Endodermal cell (in vitro differentiated cells): Measurements from ENCODE around the gene HOXA4. TPM values are rescaled to one million over a fixed set of nuclear protein-coding genes. Genes with fewer than 3 reads are reported as not detected.

ENCODE experiments used
- DNase-seq: peaks from one replicate; pipeline ENCODE4 v3.0.0-alpha.2; 2017
- H3K27ac ChIP-seq: 2 replicates; pipeline ENCODE4 v1.5.1; 2013; ENCODE audit warnings: mild to moderate bottlenecking, low read depth, low read length, moderate library complexity
- H3K27me3 ChIP-seq: 2 replicates; pipeline ENCODE4 v1.6.1; 2013; ENCODE audit warnings: mild to moderate bottlenecking, low read length, moderate library complexity; ENCODE audit not compliant: insufficient read depth, control insufficient read depth, poor library complexity, severe bottlenecking
- H3K36me3 ChIP-seq: 2 replicates; pipeline ENCODE4 v1.7.0; 2013; ENCODE audit warnings: mild to moderate bottlenecking, low read length, moderate library complexity; ENCODE audit not compliant: control insufficient read depth, insufficient read depth
- H3K4me1 ChIP-seq: one replicate; pipeline ENCODE4 v1.7.0; 2013; ENCODE audit warnings: low read length; ENCODE audit not compliant: control insufficient read depth, insufficient read depth
- H3K4me3 ChIP-seq: 2 replicates; pipeline ENCODE4 v1.5.1; 2013; ENCODE audit warnings: mild to moderate bottlenecking, low read length, moderate library complexity
- H3K9ac ChIP-seq: 2 replicates; pipeline ENCODE4 v1.6.1; 2013; ENCODE audit warnings: mild to moderate bottlenecking, low read length, moderate library complexity; ENCODE audit not compliant: poor library complexity, severe bottlenecking; ENCODE audit errors: extremely low read depth
- H3K9me3 ChIP-seq: 2 replicates; pipeline ENCODE4 v1.6.1; 2013; ENCODE audit warnings: mild to moderate bottlenecking, low read length, moderate library complexity; ENCODE audit not compliant: control insufficient read depth
- H3K27ac Mint-ChIP-seq: 2 replicates; pipeline ENCODE4 v1.8.0; 2020; ENCODE audit warnings: mixed read lengths
- H3K27me3 Mint-ChIP-seq: 2 replicates; pipeline ENCODE4 v1.8.0; 2021; ENCODE audit warnings: mild to moderate bottlenecking, mixed read lengths; ENCODE audit not compliant: insufficient read depth
- H3K36me3 Mint-ChIP-seq: 2 replicates; pipeline ENCODE4 v1.8.0; 2020; ENCODE audit warnings: low read depth, mixed read lengths
- H3K4me1 Mint-ChIP-seq: 2 replicates; pipeline ENCODE4 v1.8.0; 2020; ENCODE audit warnings: mixed read lengths
- H3K4me3 Mint-ChIP-seq: 2 replicates; pipeline ENCODE4 v1.8.0; 2020; ENCODE audit warnings: mild to moderate bottlenecking, moderate library complexity, mixed read lengths
- H3K9me3 Mint-ChIP-seq: 2 replicates; pipeline ENCODE4 v1.8.0; 2020; ENCODE audit warnings: mild to moderate bottlenecking, mixed read lengths
- CTCF ChIP-seq: fragments of 200-600 bp; sonication (generic); conservative IDR thresholded peaks from 2 replicates; pipeline ENCODE4 v1.5.0; 2021; ENCODE audit warnings: antibody characterized with exemption, mild to moderate bottlenecking
- WGBS, 2 experiments: methylation state at CpG; one replicate each; pipeline versions ENCODE4 v1.1.5 to v1.1.7; 2013; ENCODE audit warnings: missing lambda C conversion rate in 2 of 2, mixed read lengths in 1 of 2; ENCODE audit not compliant: insufficient coverage in 1 of 2, insufficient read length in 1 of 2; 5-methylcytosine and 5-hydroxymethylcytosine counted together
- total RNA-seq, 2 donors: library from RNA; stranded (reverse); fragmentation: NEBNext Ultra II Directional in 1 of 2; extraction: Animal tissue kit (Norgen Biotek cat#: 25700) in 1 of 2; gene quantifications; 2 replicates in 1 of 2; 3 replicates in 1 of 2; pipeline ENCODE4 v1.2.1, GENCODE V29; 2021

HOXA4 gene
- total RNA-seq, 2 donors from 2014 or later, result not detected

DNA sequence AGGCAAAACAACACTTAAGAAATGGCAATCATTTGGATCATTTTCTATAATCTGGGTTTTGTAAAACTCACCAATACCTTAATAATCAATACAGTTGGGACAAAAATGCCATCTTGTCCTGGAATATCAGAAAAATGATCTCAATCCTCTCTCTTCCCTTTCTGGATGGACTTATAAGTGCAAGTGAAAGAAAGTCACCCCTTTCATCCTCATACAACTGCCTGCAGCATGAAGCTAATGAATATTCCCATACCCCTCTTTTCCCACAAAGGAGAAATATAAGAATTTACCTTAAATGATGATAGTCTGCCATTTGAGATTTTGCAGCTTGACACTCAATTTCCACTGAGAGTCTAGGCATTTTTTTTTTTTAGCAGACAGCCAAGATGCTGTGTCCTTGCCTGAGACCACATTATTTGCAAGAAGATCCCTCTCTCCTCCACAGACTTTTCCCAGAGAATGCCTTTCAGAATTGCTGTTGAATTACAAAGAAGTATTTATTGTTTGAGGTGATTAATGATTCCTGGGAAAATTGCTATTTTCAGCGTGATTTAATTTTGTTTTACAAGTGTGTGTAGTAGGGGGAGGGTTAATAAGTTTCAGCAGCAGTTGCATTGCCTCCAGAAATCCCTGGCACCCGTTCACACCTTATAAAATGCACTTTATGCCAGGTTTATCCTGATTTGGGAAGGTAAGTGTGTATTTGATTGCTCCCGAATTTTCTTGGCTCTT is 3.8 kb downstream of the HOXA4 start:
- no peaks in the 10 kb centered on the region for H3K4me1 ChIP-seq
- Mint-ChIP-seq H3K27ac (no peak overlapping the region), H3K4me1 (peaks cover 4% of the 10 kb centered on the region), H3K9me3 (no peaks in the 10 kb centered on the region), H3K4me3 (no peak overlapping the region), H3K27me3 (peaks cover 97% of the 10 kb centered on the region), H3K36me3 (no peaks in the 10 kb centered on the region)
- TF ChIP-seq CTCF, result no peak
- 21% methylated on average over 3 of the region's 3 CpGs; no CpG with 5 or more reads in 1 of the 2 experiments for WGBS, 2 experiments
- H3K36me3 ChIP-seq, result no peaks in the 10 kb centered on the region
- H3K9ac ChIP-seq, result no peak overlapping the region
- no peak overlapping the region for H3K27ac ChIP-seq
- H3K27me3 ChIP-seq, result peaks cover 99% of the 10 kb centered on the region
- peaks cover 17% of the 10 kb centered on the region for H3K9me3 ChIP-seq
- no peak overlapping the region for H3K4me3 ChIP-seq
- DNase-seq, result no peak

DNA sequence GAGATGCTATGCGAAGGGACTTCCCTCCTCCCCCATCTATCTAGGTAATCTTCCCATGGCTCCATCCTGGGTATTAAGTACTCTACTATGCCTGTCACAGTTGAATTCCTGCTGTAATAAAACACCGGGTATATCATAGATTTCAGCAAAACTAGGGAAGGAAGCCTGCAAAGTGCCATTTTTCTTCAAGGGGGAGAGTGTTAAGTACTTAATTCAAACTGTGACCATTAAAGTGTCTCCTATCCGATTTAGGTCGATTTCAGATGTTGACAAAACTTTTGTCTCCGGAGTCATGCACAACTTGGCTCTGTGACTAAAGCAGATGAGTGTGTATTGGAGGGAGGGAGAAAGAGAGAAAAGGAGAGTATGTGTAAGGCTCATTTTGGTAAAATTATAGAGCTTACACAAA is 4.6 kb downstream of the HOXA4 start:
- Mint-ChIP-seq H3K27ac (no peak overlapping the region), H3K9me3 (no peaks in the 10 kb centered on the region), H3K36me3 (no peaks in the 10 kb centered on the region), H3K27me3 (peaks cover 97% of the 10 kb centered on the region), H3K4me1 (peaks cover 4% of the 10 kb centered on the region), H3K4me3 (no peak overlapping the region)
- no peaks in the 10 kb centered on the region for H3K36me3 ChIP-seq
- H3K27ac ChIP-seq, result no peak overlapping the region
- peaks cover 99% of the 10 kb centered on the region for H3K27me3 ChIP-seq
- WGBS, 2 experiments, result 5 to 8% methylated on average over 4 to 5 of the region's 5 CpGs
- no peak overlapping the region for H3K9ac ChIP-seq
- no peak for TF ChIP-seq CTCF
- H3K9me3 ChIP-seq, result peaks cover 17% of the 10 kb centered on the region
- H3K4me3 ChIP-seq, result no peak overlapping the region
- no peaks in the 10 kb centered on the region for H3K4me1 ChIP-seq
- peak; percentile 27 for DNase-seq

- peaks cover 99% of the 10 kb centered on the region for H3K27me3 Mint-ChIP-seq
- DNase-seq, result no peak
- H3K27me3 ChIP-seq, result peaks cover 100% of the 10 kb centered on the region
- WGBS, 2 experiments, result 29 to 34% methylated on average over 3 to 8 of the region's 8 CpGs
- peaks cover 17% of the 10 kb centered on the region for H3K9me3 ChIP-seq
- TF ChIP-seq CTCF, result no peak
- no peaks in the 10 kb centered on the region for H3K9me3 Mint-ChIP-seq
- H3K27ac ChIP-seq, result no peak overlapping the region
- peaks cover 4% of the 10 kb centered on the region for H3K4me1 Mint-ChIP-seq
- H3K4me3 Mint-ChIP-seq, result no peak overlapping the region
- H3K4me1 ChIP-seq, result no peaks in the 10 kb centered on the region
- H3K27ac Mint-ChIP-seq, result no peak overlapping the region
- no peaks in the 10 kb centered on the region for H3K36me3 ChIP-seq
- H3K4me3 ChIP-seq, result no peak overlapping the region
- no peaks in the 10 kb centered on the region for H3K36me3 Mint-ChIP-seq
- H3K9ac ChIP-seq, result no peak overlapping the region
These were observed 5.5 kb downstream of the HOXA4 start for GRCh38 chr7:27124902-27125689.
